ENCODE measurements around the gene LRR1.

- no peak for TF ChIP-seq POLR2A (IDR thresholded peaks at IDR 0.05)
- no peak for TF ChIP-seq CTCF (IDR thresholded peaks at IDR 0.05)
Measured at GRCh38 chr14:49553106-49553505, 45.6 kb upstream of the LRR1 start.
